Trophoblast cell (in vitro differentiated cells and primary cell): Measurements from ENCODE around the gene DGKH. TPM values are rescaled to one million over a fixed set of nuclear protein-coding genes. Genes with fewer than 3 reads are reported as not detected.

Experiments used
- DNase-seq, 2 donors: peaks; one replicate each; pipeline ENCODE4 v3.0.0-alpha.2; 2016
- H2AFZ ChIP-seq: 2 replicates; pipeline ENCODE4 v1.6.1; 2013; ENCODE audit warnings: low read length, moderate library complexity, mild to moderate bottlenecking; ENCODE audit not compliant: insufficient read depth, poor library complexity
- H2AK5ac ChIP-seq: 2 replicates; pipeline ENCODE4 v1.6.1; 2013; ENCODE audit warnings: mild to moderate bottlenecking, low read length
- H2BK120ac ChIP-seq: 2 replicates; pipeline ENCODE4 v1.6.1; 2013; ENCODE audit warnings: low read length, mild to moderate bottlenecking, moderate library complexity; ENCODE audit not compliant: insufficient read depth, poor library complexity
- H2BK12ac ChIP-seq: 2 replicates; pipeline ENCODE4 v1.6.1; 2013; ENCODE audit warnings: mild to moderate bottlenecking, low read length, moderate library complexity
- H2BK5ac ChIP-seq: 2 replicates; pipeline ENCODE4 v1.6.1; 2013; ENCODE audit warnings: low read length, low read depth, moderate library complexity, mild to moderate bottlenecking; ENCODE audit not compliant: poor library complexity
- H3K14ac ChIP-seq: 2 replicates; pipeline ENCODE4 v1.6.1; 2013; ENCODE audit warnings: mild to moderate bottlenecking, low read length
- H3K18ac ChIP-seq: 2 replicates; pipeline ENCODE4 v1.6.1; 2013; ENCODE audit warnings: mild to moderate bottlenecking, low read length
- H3K23ac ChIP-seq: 2 replicates; pipeline ENCODE4 v1.6.1; 2013; ENCODE audit warnings: low read length
- H3K27ac ChIP-seq: 2 replicates; pipeline ENCODE4 v1.5.1; 2013; ENCODE audit warnings: low read depth, mild to moderate bottlenecking, inconsistent platforms, low read length, moderate library complexity
- H3K27me3 ChIP-seq: 2 replicates; pipeline ENCODE4 v1.6.1; 2013; ENCODE audit warnings: inconsistent platforms, mild to moderate bottlenecking, low read length, moderate library complexity; ENCODE audit not compliant: insufficient read depth
- H3K36me3 ChIP-seq, 2 experiments: 1 replicate in 1 of 2; 2 replicates in 1 of 2; pipeline ENCODE4 v1.6.1; 2013; ENCODE audit warnings: low read length in 2 of 2, mild to moderate bottlenecking in 2 of 2, moderate library complexity in 1 of 2; ENCODE audit not compliant: insufficient read depth in 2 of 2, control insufficient read depth in 1 of 2
- H3K4ac ChIP-seq: 2 replicates; pipeline ENCODE4 v1.6.1; 2013; ENCODE audit warnings: low read depth, mild to moderate bottlenecking, low read length, moderate library complexity
- H3K4me1 ChIP-seq, 2 experiments: 1 replicate in 1 of 2; 2 replicates in 1 of 2; pipeline ENCODE4 v1.6.1; 2013; ENCODE audit warnings: low read length in 2 of 2, mild to moderate bottlenecking in 2 of 2, moderate library complexity in 1 of 2; ENCODE audit not compliant: insufficient read depth in 2 of 2, control insufficient read depth in 1 of 2
- H3K4me2 ChIP-seq: 2 replicates; pipeline ENCODE4 v1.6.1; 2013; ENCODE audit warnings: inconsistent platforms, mild to moderate bottlenecking, low read length, moderate library complexity
- H3K4me3 ChIP-seq: 2 replicates; pipeline ENCODE4 v1.5.1; 2013; ENCODE audit warnings: mild to moderate bottlenecking, low read depth, low read length, inconsistent platforms
- H3K79me1 ChIP-seq: one replicate; pipeline ENCODE4 v1.6.1; 2013; ENCODE audit warnings: low read length
- H3K79me2 ChIP-seq: 2 replicates; pipeline ENCODE4 v1.6.1; 2013; ENCODE audit warnings: low read length, mild to moderate bottlenecking; ENCODE audit not compliant: control insufficient read depth, insufficient read depth, poor library complexity
- H3K9ac ChIP-seq: 2 replicates; pipeline ENCODE4 v1.6.1; 2013; ENCODE audit warnings: mild to moderate bottlenecking, low read length
- H3K9me3 ChIP-seq: 2 replicates; pipeline ENCODE4 v1.6.1; 2013; ENCODE audit warnings: low read depth, mild to moderate bottlenecking, control low read depth, inconsistent platforms, low read length; ENCODE audit not compliant: insufficient read depth
- H4K12ac ChIP-seq: 2 replicates; pipeline ENCODE4 v1.6.1; 2013; ENCODE audit warnings: low read depth, mild to moderate bottlenecking, low read length, moderate library complexity
- H4K8ac ChIP-seq: 2 replicates; pipeline ENCODE4 v1.6.1; 2013; ENCODE audit warnings: low read depth, mild to moderate bottlenecking, low read length, moderate library complexity
- H4K91ac ChIP-seq: one replicate; pipeline ENCODE4 v1.6.1; 2013; ENCODE audit warnings: low read depth, mild to moderate bottlenecking, low read length, moderate library complexity
- WGBS: extraction: QIAGEN DNeasy Blood & Tissue Kit; methylation state at CpG from one replicate; pipeline ENCODE4 v1.1.7; 2013; ENCODE audit warnings: missing lambda C conversion rate; ENCODE audit not compliant: insufficient read length, insufficient coverage; ENCODE audit errors: extremely low coverage; 5-methylcytosine and 5-hydroxymethylcytosine counted together
- polyA plus RNA-seq: library from polyadenylated mRNA; stranded (reverse); fragments of 200-250 nt; gene quantifications from 2 replicates; pipeline ENCODE4 v1.2.3, GENCODE V29; 2013

The DGKH gene
- polyA plus RNA-seq: 1.6 TPM in 2 replicates

- H3K4me2 ChIP-seq: peak within 1 kb of the TSS; percentile 92
- H3K36me3 ChIP-seq: no peaks in the 10 kb centered on the region
- H2BK120ac ChIP-seq: peak within 1 kb of the TSS; percentile 78
- H4K91ac ChIP-seq: peak within 1 kb of the TSS; percentile 57
- no peak within 1 kb of the TSS for H2BK5ac ChIP-seq
- peaks cover 14% of the 10 kb centered on the region for H3K79me1 ChIP-seq
- H3K4me3 ChIP-seq: peak within 1 kb of the TSS; percentile 77
- H2AFZ ChIP-seq: peak within 1 kb of the TSS; percentile 66
- H3K79me2 ChIP-seq: peaks cover 8% of the 10 kb centered on the region
- H2AK5ac ChIP-seq: peak within 1 kb of the TSS; percentile 65
- no peaks in the 10 kb centered on the region for H3K9me3 ChIP-seq
- no peaks in the 10 kb centered on the region for H3K27me3 ChIP-seq
- peaks cover 0 to 6% of the 10 kb centered on the region in 2 experiments for H3K4me1 ChIP-seq
- no peak for DNase-seq
- no peak within 1 kb of the TSS for H3K23ac ChIP-seq
- H3K4ac ChIP-seq: peak within 1 kb of the TSS; percentile 21
- H3K9ac ChIP-seq: peak within 1 kb of the TSS; percentile 70
- H4K8ac ChIP-seq: peak within 1 kb of the TSS; percentile 70
- peak within 1 kb of the TSS; percentile 48 for H3K18ac ChIP-seq
- WGBS: no CpG with 5 or more reads among the region's 32 CpGs
- peak within 1 kb of the TSS; percentile 19 for H4K12ac ChIP-seq
- H3K14ac ChIP-seq: peak within 1 kb of the TSS; percentile 28
- no peak within 1 kb of the TSS for H2BK12ac ChIP-seq
- H3K27ac ChIP-seq: peak within 1 kb of the TSS; percentile 38
These were observed at the start of gene DGKH for GRCh38 chr13:42048342-42048683. Gene DGKH (plus strand): TSS chr13:42048648. CDS start chr13:42048774, 126 bp downstream.

- Histone ChIP-seq H3K79me1 (no peaks in the 10 kb centered on the region), H3K79me2 (no peaks in the 10 kb centered on the region), H2AFZ (no peak overlapping the region), H2AK5ac (no peak overlapping the region), H2BK5ac (no peak overlapping the region), H3K4me2 (no peak overlapping the region), H3K36me3 (no peaks in the 10 kb centered on the region), H3K27ac (no peak overlapping the region), H3K18ac (no peak overlapping the region), H4K91ac (no peak overlapping the region), H3K4me1 (no peaks in the 10 kb centered on the region), H3K27me3 (no peaks in the 10 kb centered on the region), H3K4ac (no peak overlapping the region), H4K8ac (no peak overlapping the region), H2BK12ac (no peak overlapping the region), H4K12ac (no peak overlapping the region), H3K9me3 (no peaks in the 10 kb centered on the region), H2BK120ac (no peak overlapping the region), H3K14ac (no peak overlapping the region), H3K4me3 (no peak overlapping the region), H3K23ac (no peak overlapping the region), H3K9ac (no peak overlapping the region)
- no peak for DNase-seq
- WGBS: no CpG with 5 or more reads among the region's 2 CpGs
These were observed 47.6 kb upstream of the DGKH start for GRCh38 chr13:42000846-42001245.

GRCh38 chr13:42001580-42001979 lies 46.9 kb upstream of the DGKH start:
- Histone ChIP-seq H4K91ac (no peak overlapping the region), H3K27ac (no peak overlapping the region), H3K9me3 (no peaks in the 10 kb centered on the region), H3K27me3 (no peaks in the 10 kb centered on the region), H3K9ac (no peak overlapping the region), H3K4me3 (no peak overlapping the region), H4K12ac (no peak overlapping the region), H3K4me2 (no peak overlapping the region), H2BK5ac (no peak overlapping the region), H3K23ac (no peak overlapping the region), H2BK120ac (no peak overlapping the region), H3K79me2 (no peaks in the 10 kb centered on the region), H4K8ac (no peak overlapping the region), H2BK12ac (no peak overlapping the region), H3K18ac (no peak overlapping the region), H3K36me3 (no peaks in the 10 kb centered on the region), H3K79me1 (no peaks in the 10 kb centered on the region), H3K4me1 (no peaks in the 10 kb centered on the region), H3K14ac (no peak overlapping the region), H3K4ac (no peak overlapping the region), H2AFZ (no peak overlapping the region), H2AK5ac (no peak overlapping the region)
- WGBS: no CpG with 5 or more reads among the region's 6 CpGs
- DNase-seq: peak; percentile 6 to 13

- Histone ChIP-seq H3K23ac (no peak overlapping the region), H4K91ac (no peak overlapping the region), H3K79me1 (no peaks in the 10 kb centered on the region), H3K79me2 (no peaks in the 10 kb centered on the region), H3K9me3 (no peaks in the 10 kb centered on the region), H4K8ac (no peak overlapping the region), H4K12ac (no peak overlapping the region), H2AFZ (no peak overlapping the region), H2BK5ac (no peak overlapping the region), H3K4me1 (no peaks in the 10 kb centered on the region), H3K4me3 (no peak overlapping the region), H3K4ac (no peak overlapping the region), H3K14ac (no peak overlapping the region), H3K36me3 (no peaks in the 10 kb centered on the region), H3K27ac (no peak overlapping the region), H2BK120ac (no peak overlapping the region), H3K18ac (no peak overlapping the region), H3K27me3 (no peaks in the 10 kb centered on the region), H2BK12ac (no peak overlapping the region), H3K9ac (no peak overlapping the region), H3K4me2 (no peak overlapping the region), H2AK5ac (no peak overlapping the region)
- no peak for DNase-seq
- no CpG with 5 or more reads among the region's 2 CpGs for WGBS
These were observed 46.4 kb upstream of the DGKH start for GRCh38 chr13:42002066-42002465.
